Measurements from ENCODE around the gene ELK3.
A peak's percentile ranks its signal among the peaks of the same experiment; 100 is the strongest.

The ELK3 gene

GRCh38 chr12:96193725-96194575, at the start of gene ELK3 (continued):
- TF ChIP-seq ZNF112 (tag by site-specific recombination; IDR thresholded peaks at IDR 0.05): no peak
- no peak for TF ChIP-seq ZFP41 (tag by site-specific recombination; IDR thresholded peaks at IDR 0.05; ENCODE audit: borderline replicate concordance)
- TF ChIP-seq, protein P1, sequence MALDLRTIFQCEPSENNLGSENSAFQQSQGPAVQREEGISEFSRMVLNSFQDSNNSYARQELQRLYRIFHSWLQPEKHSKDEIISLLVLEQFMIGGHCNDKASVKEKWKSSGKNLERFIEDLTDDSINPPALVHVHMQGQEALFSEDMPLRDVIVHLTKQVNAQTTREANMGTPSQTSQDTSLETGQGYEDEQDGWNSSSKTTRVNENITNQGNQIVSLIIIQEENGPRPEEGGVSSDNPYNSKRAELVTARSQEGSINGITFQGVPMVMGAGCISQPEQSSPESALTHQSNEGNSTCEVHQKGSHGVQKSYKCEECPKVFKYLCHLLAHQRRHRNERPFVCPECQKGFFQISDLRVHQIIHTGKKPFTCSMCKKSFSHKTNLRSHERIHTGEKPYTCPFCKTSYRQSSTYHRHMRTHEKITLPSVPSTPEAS (tag by site-specific recombination; IDR thresholded peaks at IDR 0.05): no peak
- TF ChIP-seq ZNF350 (tag by site-specific recombination; IDR thresholded peaks at IDR 0.05): no peak
- TF ChIP-seq ZSCAN16 (tag by site-specific recombination; IDR thresholded peaks at IDR 0.05): peak; percentile 97
- no peak for TF ChIP-seq PBX3 (CRISPR knock-in tag; IDR thresholded peaks at IDR 0.05)
- TF ChIP-seq ZXDB (tag by site-specific recombination; IDR thresholded peaks at IDR 0.05): peak; percentile 27; the same call in 1 of the 2 replicates
- TF ChIP-seq, protein P2, sequence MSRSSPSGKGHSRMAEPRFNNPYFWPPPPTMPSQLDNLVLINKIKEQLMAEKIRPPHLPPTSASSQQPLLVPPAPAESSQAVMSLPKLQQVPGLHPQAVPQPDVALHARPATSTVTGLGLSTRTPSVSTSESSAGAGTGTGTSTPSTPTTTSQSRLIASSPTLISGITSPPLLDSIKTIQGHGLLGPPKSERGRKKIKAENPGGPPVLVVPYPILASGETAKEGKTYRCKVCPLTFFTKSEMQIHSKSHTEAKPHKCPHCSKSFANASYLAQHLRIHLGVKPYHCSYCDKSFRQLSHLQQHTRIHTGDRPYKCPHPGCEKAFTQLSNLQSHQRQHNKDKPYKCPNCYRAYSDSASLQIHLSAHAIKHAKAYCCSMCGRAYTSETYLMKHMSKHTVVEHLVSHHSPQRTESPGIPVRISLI (tag by site-specific recombination; IDR thresholded peaks at IDR 0.05): 0 out of 2 replicates have a peak, but pooled peaks have one; percentile 39
- TF ChIP-seq, protein P3, sequence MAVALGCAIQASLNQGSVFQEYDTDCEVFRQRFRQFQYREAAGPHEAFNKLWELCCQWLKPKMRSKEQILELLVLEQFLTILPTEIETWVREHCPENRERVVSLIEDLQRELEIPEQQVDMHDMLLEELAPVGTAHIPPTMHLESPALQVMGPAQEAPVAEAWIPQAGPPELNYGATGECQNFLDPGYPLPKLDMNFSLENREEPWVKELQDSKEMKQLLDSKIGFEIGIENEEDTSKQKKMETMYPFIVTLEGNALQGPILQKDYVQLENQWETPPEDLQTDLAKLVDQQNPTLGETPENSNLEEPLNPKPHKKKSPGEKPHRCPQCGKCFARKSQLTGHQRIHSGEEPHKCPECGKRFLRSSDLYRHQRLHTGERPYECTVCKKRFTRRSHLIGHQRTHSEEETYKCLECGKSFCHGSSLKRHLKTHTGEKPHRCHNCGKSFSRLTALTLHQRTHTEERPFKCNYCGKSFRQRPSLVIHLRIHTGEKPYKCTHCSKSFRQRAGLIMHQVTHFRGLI (tag by site-specific recombination; IDR thresholded peaks at IDR 0.05): 0 out of 2 replicates have a peak, but pooled peaks have one; percentile 15
- TF ChIP-seq ZBTB21 (tag by site-specific recombination; IDR thresholded peaks at IDR 0.05): no peak
- no peak for TF ChIP-seq ZNF654 (tag by site-specific recombination; IDR thresholded peaks at IDR 0.05; ENCODE audit: low read depth)
- TF ChIP-seq ZNF561 (tag by site-specific recombination; IDR thresholded peaks at IDR 0.05; ENCODE audit: borderline replicate concordance): peak; percentile 36; the same call in 1 of the 2 replicates
- TF ChIP-seq ZNF169 (tag by site-specific recombination; IDR thresholded peaks at IDR 0.05): no peak
- no peak for TF ChIP-seq ZFP3 (tag by site-specific recombination; IDR thresholded peaks at IDR 0.05; ENCODE audit: low read depth)
- no peak for TF ChIP-seq ZNF837 (tag by site-specific recombination; IDR thresholded peaks at IDR 0.05)
- no peak for TF ChIP-seq ZNF521 (tag by site-specific recombination; IDR thresholded peaks at IDR 0.05)
- TF ChIP-seq BCL11B (tag by site-specific recombination; IDR thresholded peaks at IDR 0.05; ENCODE audit: low read depth): peak; percentile 18; the same call in 1 of the 2 replicates
- TF ChIP-seq ZNF292 (tag by site-specific recombination; IDR thresholded peaks at IDR 0.05; ENCODE audit: borderline replicate concordance, low read depth): no peak
- TF ChIP-seq ZNF184 (tag by site-specific recombination; IDR thresholded peaks at IDR 0.05): no peak
- no peak for TF ChIP-seq OVOL3 (tag by site-specific recombination; IDR thresholded peaks at IDR 0.05)
- TF ChIP-seq GLIS1 (tag by site-specific recombination; IDR thresholded peaks at IDR 0.05): peak; percentile 57; the same call in 1 of the 2 replicates
- TF ChIP-seq, protein P4, sequence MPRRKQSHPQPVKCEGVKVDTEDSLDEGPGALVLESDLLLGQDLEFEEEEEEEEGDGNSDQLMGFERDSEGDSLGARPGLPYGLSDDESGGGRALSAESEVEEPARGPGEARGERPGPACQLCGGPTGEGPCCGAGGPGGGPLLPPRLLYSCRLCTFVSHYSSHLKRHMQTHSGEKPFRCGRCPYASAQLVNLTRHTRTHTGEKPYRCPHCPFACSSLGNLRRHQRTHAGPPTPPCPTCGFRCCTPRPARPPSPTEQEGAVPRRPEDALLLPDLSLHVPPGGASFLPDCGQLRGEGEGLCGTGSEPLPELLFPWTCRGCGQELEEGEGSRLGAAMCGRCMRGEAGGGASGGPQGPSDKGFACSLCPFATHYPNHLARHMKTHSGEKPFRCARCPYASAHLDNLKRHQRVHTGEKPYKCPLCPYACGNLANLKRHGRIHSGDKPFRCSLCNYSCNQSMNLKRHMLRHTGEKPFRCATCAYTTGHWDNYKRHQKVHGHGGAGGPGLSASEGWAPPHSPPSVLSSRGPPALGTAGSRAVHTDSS (tag by site-specific recombination; IDR thresholded peaks at IDR 0.05): no peak
- TF ChIP-seq ZNF2 (tag by site-specific recombination; IDR thresholded peaks at IDR 0.05): peak; percentile 43; the same call in 1 of the 2 replicates
- TF ChIP-seq, protein P5, sequence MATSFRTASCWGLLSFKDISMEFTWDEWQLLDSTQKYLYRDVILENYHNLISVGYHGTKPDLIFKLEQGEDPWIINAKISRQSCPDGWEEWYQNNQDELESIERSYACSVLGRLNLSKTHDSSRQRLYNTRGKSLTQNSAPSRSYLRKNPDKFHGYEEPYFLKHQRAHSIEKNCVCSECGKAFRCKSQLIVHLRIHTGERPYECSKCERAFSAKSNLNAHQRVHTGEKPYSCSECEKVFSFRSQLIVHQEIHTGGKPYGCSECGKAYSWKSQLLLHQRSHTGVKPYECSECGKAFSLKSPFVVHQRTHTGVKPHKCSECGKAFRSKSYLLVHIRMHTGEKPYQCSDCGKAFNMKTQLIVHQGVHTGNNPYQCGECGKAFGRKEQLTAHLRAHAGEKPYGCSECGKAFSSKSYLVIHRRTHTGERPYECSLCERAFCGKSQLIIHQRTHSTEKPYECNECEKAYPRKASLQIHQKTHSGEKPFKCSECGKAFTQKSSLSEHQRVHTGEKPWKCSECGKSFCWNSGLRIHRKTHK (tag by site-specific recombination; IDR thresholded peaks at IDR 0.05): no peak
- no peak for TF ChIP-seq ZNF394 (tag by site-specific recombination; IDR thresholded peaks at IDR 0.05; ENCODE audit: borderline replicate concordance)
- no peak for TF ChIP-seq KLF10 (tag by site-specific recombination; IDR thresholded peaks at IDR 0.05)
- no peak for TF ChIP-seq ZNF426 (tag by site-specific recombination; IDR thresholded peaks at IDR 0.05)
- no peak for TF ChIP-seq ZNF280C (tag by site-specific recombination; IDR thresholded peaks at IDR 0.05)
- TF ChIP-seq ZNF747 (tag by site-specific recombination; IDR thresholded peaks at IDR 0.05): no peak

All from HEK293 (cell line).